ENCODE measurements around the gene CAPN2.

GRCh38 chr1:223737342-223737741 lies 25.0 kb downstream of the CAPN2 start:
- TF ChIP-seq ZNF529 (tag by site-specific recombination; IDR thresholded peaks at IDR 0.05; ENCODE audit: insufficient replicate concordance): no peak
- TF ChIP-seq SP2 (tag by site-specific recombination; IDR thresholded peaks at IDR 0.05): no peak
- no peak for TF ChIP-seq CTCF (tag by site-specific recombination; IDR thresholded peaks at IDR 0.05)
- TF ChIP-seq ZNF214 (tag by site-specific recombination; IDR thresholded peaks at IDR 0.05; ENCODE audit: borderline replicate concordance): no peak
- no peak for TF ChIP-seq REST (tag by site-specific recombination; IDR thresholded peaks at IDR 0.05)
- no peak for TF ChIP-seq YY1 (tag by site-specific recombination; IDR thresholded peaks at IDR 0.05)
- no peak for TF ChIP-seq ZBTB11 (tag by site-specific recombination; conservative IDR thresholded peaks at IDR 0.05; ENCODE audit: low read depth)

Data from HEK293 (cell line).